RCC 7860 (cell line): ENCODE data around the gene ORC5.
A peak's percentile ranks its signal among the peaks of the same experiment; 100 is the strongest.
"Not testable (repeated sequence)": the region's sequence is repeated elsewhere in the genome, so short reads cannot be mapped to it uniquely, and the experiment has no call there.

Experiments used
- DNase-seq: peaks from one replicate; pipeline ENCODE4 v3.0.0-alpha.2; 2015; ENCODE audit warnings: low spot score
- FAIRE-seq: peaks from 2 replicates; lab custom pipeline; 2012; peaks lifted over from hg19 to GRCh38; lab: Jason Lieb, UNC

The ORC5 gene

DNA sequence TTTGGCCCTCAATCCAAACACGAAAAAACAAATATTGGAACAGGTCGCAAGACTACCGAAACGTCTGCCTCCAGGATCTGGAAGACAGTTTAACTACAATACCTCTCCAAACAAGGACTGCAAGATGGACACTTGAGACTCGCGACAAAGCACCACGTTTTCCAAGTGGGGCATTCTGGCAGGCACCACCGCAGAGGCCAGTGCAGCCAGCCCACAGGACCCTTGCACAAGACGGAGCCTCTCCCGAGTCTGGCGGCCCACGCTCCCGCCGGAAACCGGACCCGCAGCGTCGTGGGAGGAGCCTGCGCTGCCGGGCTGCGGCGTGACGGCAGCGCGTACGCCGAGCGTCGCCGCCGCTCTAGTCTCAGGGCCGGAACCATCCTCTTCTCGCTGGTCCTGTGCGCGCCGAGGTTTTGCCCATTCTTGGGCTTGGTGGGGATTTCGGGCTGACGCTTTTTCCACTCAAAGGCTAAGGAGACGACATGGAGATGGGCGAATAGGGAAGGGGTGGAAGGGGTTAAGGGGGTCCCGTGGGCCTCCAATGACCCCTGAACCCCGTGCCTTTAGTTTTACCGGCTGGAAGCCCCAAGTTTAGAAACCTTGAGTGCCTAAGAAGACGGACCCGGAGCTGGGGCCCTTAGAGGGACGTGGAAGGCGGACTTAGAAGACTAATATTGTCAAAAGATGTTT is at the start of gene ORC5:
ORC5 (minus strand) TSS at position 283 of the 690 bp plus-strand sequence; CDS start at position 174, 109 bp downstream.
- no peak for FAIRE-seq
- DNase-seq: peak; percentile 74

GRCh38 chr7:104255616-104256015 is 47.8 kb upstream of the ORC5 start:
- no peak for DNase-seq
- no peak for FAIRE-seq

- no peak for DNase-seq
- no peak for FAIRE-seq
Measured at GRCh38 chr7:104255194-104255593, 47.4 kb upstream of the ORC5 start.

DNA sequence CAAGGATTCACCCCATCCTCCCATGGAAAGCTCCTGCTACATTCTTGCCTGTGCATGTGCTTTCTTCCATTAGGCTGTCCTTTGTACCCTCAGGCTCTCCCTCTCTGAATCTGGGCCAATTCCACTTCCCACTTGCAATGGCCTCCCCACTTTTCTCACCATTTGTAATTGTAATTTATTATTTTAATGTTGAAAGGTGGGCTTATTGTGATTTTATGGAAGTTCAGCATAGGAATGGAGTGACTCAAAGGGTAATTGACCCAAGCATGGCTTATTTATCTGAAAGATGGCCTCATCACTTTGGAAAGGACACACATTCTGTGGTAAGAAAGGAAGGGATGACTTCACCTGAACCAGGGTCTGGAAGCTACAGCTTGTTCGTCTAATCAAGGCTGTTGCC is 46.9 kb upstream of the ORC5 start:
- DNase-seq (no peak), FAIRE-seq (no peak)

DNA sequence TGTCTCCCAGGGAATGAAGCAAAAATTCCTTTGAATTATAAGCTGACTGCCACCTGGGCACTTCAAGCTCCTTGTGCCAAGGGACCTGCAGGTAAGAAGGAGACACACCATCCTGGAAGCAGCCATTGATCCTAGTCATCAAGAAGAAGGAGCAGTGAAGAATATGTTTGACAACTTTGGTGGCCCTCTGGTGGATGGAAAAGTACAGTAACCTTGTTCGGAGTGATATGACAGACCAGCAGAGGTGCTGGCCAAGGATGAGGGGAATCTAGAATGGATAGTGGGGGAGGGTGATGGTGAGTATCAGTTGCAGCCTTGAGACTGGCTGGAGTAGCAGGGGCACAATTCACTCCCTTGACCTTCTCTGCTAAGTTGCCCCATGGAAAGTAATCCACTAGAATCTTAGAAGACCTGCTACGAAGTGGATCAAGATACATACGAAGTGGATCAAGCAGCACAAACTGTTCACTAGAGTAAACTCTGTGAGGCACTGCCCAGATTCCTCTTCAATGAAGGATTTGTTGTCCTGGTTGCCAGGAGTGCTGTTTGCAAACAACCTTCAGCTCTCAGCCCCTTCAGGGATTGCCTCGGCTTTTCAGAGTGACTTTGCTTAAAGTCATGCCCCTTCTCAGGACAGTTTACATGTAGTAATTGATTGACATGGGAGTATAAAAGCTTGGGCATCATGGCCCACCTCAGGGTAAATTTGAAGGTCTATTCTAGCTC is 44.8 kb upstream of the ORC5 start:
- no peak for DNase-seq
- no peak for FAIRE-seq

DNA sequence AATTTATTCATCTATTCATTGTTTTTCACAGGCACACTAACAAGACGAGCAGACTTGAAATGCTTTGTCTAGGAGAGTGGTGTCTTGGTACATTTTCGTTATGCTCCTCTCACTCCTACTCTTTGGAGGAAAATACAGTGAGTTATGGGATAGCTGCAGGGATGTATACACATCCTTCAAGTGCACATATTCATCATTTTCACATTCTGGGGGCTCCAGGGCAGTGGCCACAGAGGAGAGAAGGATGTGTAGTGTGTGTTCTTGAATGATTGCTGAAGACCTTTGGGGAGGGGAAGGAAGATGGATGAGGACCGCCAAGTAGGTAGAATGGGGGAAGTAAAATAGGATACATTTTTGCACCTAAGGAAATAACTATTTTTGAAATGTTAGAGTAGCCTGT is 34.8 kb upstream of the ORC5 start:
- FAIRE-seq (no peak), DNase-seq (no peak)

- DNase-seq (no peak), FAIRE-seq (no peak)
Measured at GRCh38 chr7:104241538-104242209, 33.9 kb upstream of the ORC5 start.

DNA sequence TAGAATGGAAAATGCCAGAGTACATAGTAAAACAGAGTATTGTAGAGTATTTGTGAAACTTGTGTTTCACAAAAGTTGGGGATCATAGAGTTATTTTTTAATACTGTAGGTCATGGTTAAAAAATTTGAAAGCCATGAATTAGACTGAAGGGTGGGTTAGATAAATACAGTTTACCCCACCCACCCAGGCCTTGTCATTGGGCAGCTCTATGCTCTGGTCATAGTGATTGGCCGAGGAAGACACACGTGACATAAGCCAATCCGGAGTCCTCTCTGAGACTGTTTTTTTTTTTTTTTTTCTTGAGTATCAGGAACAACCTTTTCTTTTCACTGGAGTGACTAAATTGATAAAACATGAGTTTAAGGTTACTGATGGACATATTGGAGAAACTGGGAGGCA is 33.3 kb upstream of the ORC5 start:
- no peak for FAIRE-seq

DNA sequence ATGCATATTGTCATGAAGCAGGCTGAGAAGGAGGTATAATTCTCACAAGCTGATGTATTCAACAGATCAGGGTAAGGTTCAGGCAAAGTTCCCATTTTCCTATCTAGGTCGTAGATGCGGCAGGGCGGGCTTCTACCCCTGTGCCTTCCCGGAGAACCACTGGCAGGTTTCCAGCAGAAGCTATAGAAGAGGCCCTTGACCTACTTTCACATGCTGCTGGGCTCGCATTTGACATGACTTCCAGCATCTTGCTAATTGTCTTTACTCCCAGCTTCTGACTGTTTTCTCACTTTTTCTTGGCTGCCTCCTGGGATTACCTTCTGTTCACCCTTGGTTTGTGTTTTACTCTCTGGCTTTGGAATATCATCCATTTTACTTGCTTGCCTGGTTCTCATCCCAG is 32.6 kb upstream of the ORC5 start:
- no peak for DNase-seq
- FAIRE-seq: no peak

More for the DNA sequence above, 33.3 kb upstream of the ORC5 start:
- no peak for DNase-seq

- DNase-seq, FAIRE-seq: not testable (repeated sequence)
Measured at GRCh38 chr7:104234990-104235389, 27.2 kb upstream of the ORC5 start.

GRCh38 chr7:104231054-104232046 is 23.5 kb upstream of the ORC5 start:
- peak; percentile 55 for DNase-seq

GRCh38 chr7:104230606-104231005 is 22.8 kb upstream of the ORC5 start:
- DNase-seq: no peak
- no peak for FAIRE-seq

More at GRCh38 chr7:104231054-104232046, 23.5 kb upstream of the ORC5 start:
- FAIRE-seq: peak; percentile 17

DNA sequence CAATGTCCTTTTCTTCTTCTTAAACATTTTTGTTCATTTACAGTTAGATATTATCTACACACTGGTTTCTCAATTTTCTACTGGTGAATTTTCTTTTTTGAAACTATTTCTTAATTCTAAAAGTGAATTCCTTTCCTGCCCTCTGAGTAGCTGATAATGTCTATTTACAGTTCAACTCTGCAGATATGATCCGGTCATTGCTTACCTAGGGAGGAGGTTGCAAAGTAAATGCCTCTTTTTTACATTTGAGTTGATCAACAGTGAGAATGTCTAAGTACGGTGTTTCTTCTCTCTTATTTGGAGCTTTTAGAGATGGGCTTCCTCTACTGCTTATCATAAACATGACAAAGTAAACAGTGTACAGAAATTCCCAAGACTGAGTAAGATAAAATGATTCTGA is 20.6 kb upstream of the ORC5 start:
- DNase-seq: no peak
- no peak for FAIRE-seq

DNA sequence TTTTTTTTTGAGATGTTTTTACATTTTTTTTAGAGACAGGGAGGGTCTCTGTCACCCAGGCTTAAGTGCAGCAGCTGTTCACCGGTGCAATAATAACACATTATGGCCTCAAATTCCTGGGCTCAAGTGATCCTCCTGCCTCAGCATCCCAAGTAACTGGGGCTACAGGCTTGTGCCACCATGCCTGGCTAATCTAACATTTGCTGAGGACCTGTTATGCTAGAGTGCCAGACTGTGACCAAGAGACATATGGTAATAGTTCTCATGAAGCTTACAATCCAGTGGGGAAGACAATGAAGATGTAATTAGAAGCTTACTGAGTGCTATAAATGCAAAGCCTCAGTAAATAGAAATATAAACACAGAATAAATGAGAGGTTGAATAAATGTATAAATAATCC is 17.6 kb upstream of the ORC5 start:
- no peak for FAIRE-seq
- no peak for DNase-seq

- no peak for DNase-seq
- FAIRE-seq: no peak
Measured at GRCh38 chr7:104217620-104218019, 9.8 kb upstream of the ORC5 start.

GRCh38 chr7:104209063-104209462 is 1.2 kb upstream of the ORC5 start:
- DNase-seq: no peak
- FAIRE-seq: no peak

- FAIRE-seq: no peak
- DNase-seq: no peak
Measured at GRCh38 chr7:104208421-104208780, 588 bp upstream of the ORC5 start.

- DNase-seq: no peak
- FAIRE-seq: no peak
Measured at GRCh38 chr7:104207348-104207730, 474 bp downstream of the ORC5 start.

GRCh38 chr7:104206841-104207240 is 972 bp downstream of the ORC5 start:
- FAIRE-seq: no peak
- no peak for DNase-seq

DNA sequence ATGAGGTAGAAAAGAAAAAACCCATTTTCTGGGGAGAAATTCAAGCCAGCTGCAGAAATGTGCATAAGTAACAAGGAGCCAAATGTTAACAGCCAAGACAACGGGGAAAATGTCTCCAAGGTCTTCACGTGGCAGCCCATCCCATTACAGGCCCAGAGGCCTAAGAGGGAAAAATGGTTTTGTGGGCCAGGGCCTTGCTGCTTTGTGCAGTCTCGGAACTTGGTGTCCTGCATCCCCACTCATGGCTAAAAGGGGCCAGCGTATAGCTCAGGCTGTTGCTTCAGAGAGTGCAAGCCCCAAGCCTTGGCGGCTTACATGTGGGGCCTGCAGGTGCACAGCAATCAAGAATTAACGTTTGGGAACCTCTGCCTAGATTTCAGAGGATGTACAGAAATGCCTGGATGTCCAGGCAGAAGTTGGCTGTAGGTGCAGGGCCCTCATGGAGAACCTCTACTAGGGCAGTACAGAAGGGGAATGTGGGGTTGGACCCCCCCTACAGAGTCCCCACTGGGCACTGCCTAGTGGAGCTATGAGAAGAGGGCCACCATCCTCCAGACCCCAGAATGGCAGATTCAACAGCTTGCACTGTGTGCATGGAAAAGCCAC is 9.0 kb downstream of the ORC5 start:
- FAIRE-seq: no peak

More for the DNA sequence above, 9.0 kb downstream of the ORC5 start:
- DNase-seq: no peak
